A549 (cell line): ENCODE measurements around the gene EPN2. TPM values are rescaled to one million over a fixed set of nuclear protein-coding genes. Genes with fewer than 3 reads are reported as not detected.

Experiments used
- ATAC-seq, 2 experiments: fragments of 200-7000 bp in 1 of 2; fragments of >200 bp in 1 of 2; cut with Nextera tagmentation in 1 of 2; cut with Tn5 transposase in 1 of 2; 3 replicates each; pipeline versions ENCODE4 v1.8.0 to v1.9.1; 2018 to 2020; ENCODE audit warnings: mild to moderate bottlenecking in 1 of 2, moderate library complexity in 1 of 2
- CTCF ChIA-PET: fragments of 300-600 bp; sonication (Branson Sonifier 250); formaldehyde crosslinking; extraction: SDS; loops from one replicate; lab custom pipeline; 2021; ENCODE audit warnings: antibody characterized with exemption, inconsistent platforms; lab: Yijun Ruan, JAX
- POLR2A ChIA-PET: fragments of 350-600 bp; formaldehyde crosslinking; extraction: SDS; loops from one replicate; lab custom pipeline; 2021; ENCODE audit warnings: antibody characterized with exemption, inconsistent platforms; lab: Yijun Ruan, JAX
- DNase-seq, 2 experiments: peaks; one replicate each; pipeline versions ENCODE4 v3.0.0 to v3.0.0-alpha.2; 2011 to 2016; ENCODE audit warnings: low read depth in 1 of 2, low spot score in 1 of 2
- FAIRE-seq: peaks from 2 replicates; lab custom pipeline; 2011; peaks lifted over from hg19 to GRCh38; lab: Jason Lieb, UNC
- H3K27ac ChIP-seq, 2 experiments: fragments of >200 bp; sonication (Bioruptor Twin); formaldehyde crosslinking; 3 replicates each; pipeline ENCODE4 v1.5.1; 2016 to 2017
- H3K4me1 ChIP-seq: fragments of >200 bp; sonication (Bioruptor Twin); formaldehyde crosslinking; 3 replicates; pipeline ENCODE4 v1.6.1; 2016
- H3K4me2 ChIP-seq: fragments of >200 bp; sonication (Bioruptor Twin); formaldehyde crosslinking; 3 replicates; pipeline ENCODE4 v1.6.1; 2016
- H3K4me3 ChIP-seq: fragments of >200 bp; sonication (Bioruptor Twin); formaldehyde crosslinking; 3 replicates; pipeline ENCODE4 v1.5.1; 2016
- H3K9me3 ChIP-seq: fragments of >200 bp; sonication (Bioruptor Twin); formaldehyde crosslinking; 3 replicates; pipeline ENCODE4 v1.6.1; 2016
- CBX8 ChIP-seq: fragments of 200-600 bp; sonication (generic); IDR thresholded peaks from 2 replicates; pipeline ENCODE4 v1.6.1; 2016
- CEBPB ChIP-seq, 2 experiments: fragments of >200 bp in 1 of 2; sonication (Bioruptor Twin) in 1 of 2; formaldehyde crosslinking in 1 of 2; IDR thresholded peaks; 2 replicates each; pipeline ENCODE4 v1.6.1; 2012 to 2016
- CHD4 ChIP-seq: fragments of 200-600 bp; sonication (generic); IDR thresholded peaks from 2 replicates; pipeline ENCODE4 v1.6.1; 2016; ENCODE audit warnings: antibody characterized with exemption, mild to moderate bottlenecking, borderline replicate concordance
- E2F6 ChIP-seq: IDR thresholded peaks from 2 replicates; pipeline ENCODE4 v1.6.1; 2012; ENCODE audit warnings: low read depth, borderline replicate concordance
- EHF ChIP-seq: fragments of 250-450 bp; sonication (Bioruptor Pico); IDR thresholded peaks from 2 replicates; pipeline ENCODE4 v1.5.0; 2020; ENCODE audit warnings: mild to moderate bottlenecking
- EHMT2 ChIP-seq: fragments of 200-600 bp; sonication (generic); IDR thresholded peaks from 2 replicates; pipeline ENCODE4 v1.6.1; 2016; ENCODE audit warnings: antibody characterized with exemption, low read depth, mild to moderate bottlenecking, moderate library complexity
- GATA3 ChIP-seq: IDR thresholded peaks from 2 replicates; pipeline ENCODE4 v1.6.1; 2012; ENCODE audit warnings: borderline replicate concordance
- HOXB5 ChIP-seq: fragments of 250-450 bp; sonication (Bioruptor Pico); IDR thresholded peaks from 2 replicates; pipeline ENCODE4 v1.5.0; 2020; ENCODE audit warnings: mild to moderate bottlenecking, moderate library complexity
- MAFK ChIP-seq: fragments of 450-650 bp; IDR thresholded peaks from 2 replicates; pipeline ENCODE4 v1.6.1; 2014; ENCODE audit not compliant: partially characterized antibody
- MAZ ChIP-seq: fragments of 150-350 bp; IDR thresholded peaks from 2 replicates; pipeline ENCODE4 v1.6.1; 2014; ENCODE audit warnings: antibody characterized with exemption, low read depth, low read length, borderline replicate concordance
- NPAS2 ChIP-seq: fragments of 250-450 bp; sonication (Bioruptor Pico); IDR thresholded peaks from 2 replicates; pipeline ENCODE4 v1.8.0; 2022; ENCODE audit warnings: mild to moderate bottlenecking, moderate library complexity, borderline replicate concordance
- RCOR1 ChIP-seq: fragments of 150-350 bp; IDR thresholded peaks from 2 replicates; pipeline ENCODE4 v1.6.1; 2014; ENCODE audit warnings: antibody characterized with exemption, low read length, low read depth
- SREBF2 ChIP-seq: fragments of 450-650 bp; IDR thresholded peaks from 2 replicates; pipeline ENCODE4 v1.6.1; 2014; ENCODE audit warnings: mild to moderate bottlenecking, moderate library complexity
- TP53 ChIP-seq: fragments of 250-450 bp; sonication (Bioruptor Pico); IDR thresholded peaks from 2 replicates; pipeline ENCODE4 v1.5.0; 2021; ENCODE audit warnings: mild to moderate bottlenecking, moderate library complexity
- WGBS: methylation state at CpG from one replicate; pipeline ENCODE4 v1.1.6; 2017; ENCODE audit errors: missing lambda C conversion rate; 5-methylcytosine and 5-hydroxymethylcytosine counted together
- polyA plus RNA-seq, 4 experiments: library from polyadenylated mRNA; depleted of rRNA in 3 of 4; stranded (reverse); fragments of >200 nt; fragmentation: RNase III in 1 of 4; extraction: RNeasy Plus Mini Kit Qiagen cat#74134 plus additional on column Dnase treatment in 1 of 4; gene quantifications; 2 replicates in 3 of 4; 3 replicates in 1 of 4; pipeline ENCODE4 v1.2.3, GENCODE V29; 2011 to 2017
- TF ChIP-seq, protein P1 (sequence below): fragments of 450-650 bp; IDR thresholded peaks from 2 replicates; pipeline ENCODE4 v1.6.1; 2014; ENCODE audit warnings: antibody characterized with exemption

Gene EPN2
- polyA plus RNA-seq, 2 of the 4 experiments (the other 2 are of a cell fraction), result 32.1 to 33.8 TPM

DNA sequence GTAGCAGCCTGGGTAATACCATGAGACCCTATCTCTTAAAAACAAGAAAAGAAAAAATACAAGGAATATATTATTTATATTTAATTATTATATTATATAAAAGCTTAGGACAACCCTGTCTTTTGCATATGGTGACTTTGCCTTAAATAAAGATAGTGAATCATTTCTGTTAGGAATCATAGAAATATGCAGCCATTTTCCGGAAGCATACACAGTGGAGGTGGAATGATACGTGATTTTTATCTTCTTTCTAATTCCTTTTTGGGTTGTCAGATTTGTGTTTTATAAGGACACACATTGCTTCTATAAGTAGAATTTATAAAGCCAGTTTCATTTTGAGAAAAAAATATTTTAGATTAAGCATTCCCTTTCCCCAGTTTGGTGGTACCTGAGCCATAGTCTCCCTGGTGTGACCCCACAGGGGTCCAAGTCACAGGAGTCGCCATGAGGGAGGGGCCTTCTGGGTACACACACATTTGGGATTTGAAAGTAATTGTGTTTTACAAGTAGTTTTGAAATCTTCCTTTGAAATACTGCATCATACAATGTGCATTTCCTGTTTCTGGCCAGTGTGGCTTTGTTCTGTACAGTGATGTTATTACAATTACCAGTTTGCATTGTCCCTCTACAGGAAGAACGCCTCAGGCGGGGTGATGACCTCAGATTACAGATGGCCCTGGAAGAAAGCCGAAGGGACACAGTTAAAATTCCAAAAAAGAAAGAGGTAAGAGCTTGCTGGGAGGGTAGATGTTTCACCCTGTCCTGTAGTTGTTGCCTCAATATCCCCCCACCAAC, 74.5 kb downstream of the EPN2 start:
- POLR2A ChIA-PET, result no interaction called here
- ATAC-seq (no peak), FAIRE-seq (no peak), DNase-seq (no peak)
- no peaks in the 10 kb centered on the region for H3K9me3 ChIP-seq
- no peaks in the 10 kb centered on the region for H3K4me1 ChIP-seq
- WGBS, result 93% methylated on average over 6 of the region's 6 CpGs
- TF ChIP-seq CEBPB (IDR thresholded peaks at IDR 0.05) (no peak), TP53 (CRISPR knock-in tag) (no peak), RCOR1 (no peak), CBX8 (no peak), EHMT2 (no peak), GATA3 (no peak), MAFK (no peak), E2F6 (no peak), MAZ (no peak), HOXB5 (CRISPR knock-in tag) (no peak)
- TF ChIP-seq, protein P1, sequence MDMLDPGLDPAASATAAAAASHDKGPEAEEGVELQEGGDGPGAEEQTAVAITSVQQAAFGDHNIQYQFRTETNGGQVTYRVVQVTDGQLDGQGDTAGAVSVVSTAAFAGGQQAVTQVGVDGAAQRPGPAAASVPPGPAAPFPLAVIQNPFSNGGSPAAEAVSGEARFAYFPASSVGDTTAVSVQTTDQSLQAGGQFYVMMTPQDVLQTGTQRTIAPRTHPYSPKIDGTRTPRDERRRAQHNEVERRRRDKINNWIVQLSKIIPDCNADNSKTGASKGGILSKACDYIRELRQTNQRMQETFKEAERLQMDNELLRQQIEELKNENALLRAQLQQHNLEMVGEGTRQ, result no peak
- CTCF ChIA-PET, result interaction anchor here (1.0 kb wide), 2 partner anchors 12 to 135 kb away, joined by 3 read pairs; no protein-coding TSS in a partner anchor
- H3K4me2 ChIP-seq, result no peak overlapping the region
- H3K4me3 ChIP-seq, result no peak overlapping the region
- no peak overlapping the region for H3K27ac ChIP-seq

DNA sequence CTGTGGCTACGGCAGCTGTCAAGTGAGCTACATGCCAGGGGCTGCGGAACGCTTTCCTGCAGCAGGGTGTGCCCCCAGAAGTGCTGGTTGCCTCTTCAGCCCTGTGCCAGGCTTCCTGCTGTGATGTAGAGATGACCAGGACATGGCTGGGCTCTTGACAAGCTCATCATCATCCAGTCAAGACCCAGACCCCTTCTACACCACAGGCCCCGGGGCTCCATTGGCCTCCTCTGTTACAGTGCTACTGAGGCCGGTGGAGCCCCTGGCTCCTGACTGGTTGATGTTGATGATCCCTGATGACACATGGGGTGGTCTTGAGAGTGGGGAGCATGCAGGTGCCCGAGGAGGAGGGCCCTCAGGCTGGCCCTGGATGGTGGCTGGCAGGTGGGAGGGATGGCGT, 75.2 kb downstream of the EPN2 start:
- ChIA-PET CTCF (interaction anchor here (1.4 kb wide), 1 partner anchor 13 kb away, joined by 3 read pairs; no protein-coding TSS in a partner anchor), POLR2A (no interaction called here)
- no peak overlapping the region for H3K4me2 ChIP-seq
- WGBS, result 94% methylated on average over 6 of the region's 7 CpGs
- FAIRE-seq (no peak), ATAC-seq (no peak), DNase-seq (no peak)
- H3K4me3 ChIP-seq, result no peak overlapping the region
- H3K9me3 ChIP-seq, result no peaks in the 10 kb centered on the region
- 0 out of 3 replicates have a peak, but pooled peaks cover 5% of the 10 kb centered on the region for H3K4me1 ChIP-seq
- H3K27ac ChIP-seq, result no peak overlapping the region
- TF ChIP-seq NPAS2 (CRISPR knock-in tag) (no peak), SREBF2 (no peak), CHD4 (no peak)

DNA sequence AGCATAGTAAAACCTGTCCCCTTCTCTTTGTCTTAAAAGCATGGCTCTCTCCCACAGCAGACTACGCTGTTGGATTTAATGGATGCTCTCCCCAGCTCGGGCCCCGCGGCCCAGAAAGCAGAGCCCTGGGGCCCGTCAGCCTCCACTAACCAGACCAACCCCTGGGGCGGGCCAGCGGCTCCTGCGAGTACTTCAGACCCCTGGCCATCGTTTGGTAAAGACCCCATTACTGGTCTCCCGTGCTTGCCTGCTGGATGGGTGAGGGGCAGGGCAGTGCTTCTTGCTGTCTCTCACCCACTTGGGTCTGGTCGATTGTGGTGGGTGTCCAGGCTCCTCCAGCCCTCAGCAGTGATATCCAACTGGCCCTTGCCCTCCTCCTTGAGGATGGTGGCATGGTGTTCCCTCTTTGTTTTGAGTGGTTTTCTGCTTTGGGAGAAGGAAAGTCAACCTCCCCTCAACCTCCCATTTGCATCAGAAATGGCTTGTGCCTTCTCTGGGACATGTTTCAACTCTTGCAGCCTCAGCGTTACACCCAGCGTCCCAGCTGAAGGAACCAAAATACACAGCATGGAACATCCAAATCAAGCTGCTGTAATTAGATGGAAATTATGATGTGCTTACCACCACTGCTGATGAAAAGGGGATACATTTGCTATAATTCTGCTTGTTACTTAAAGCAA, 76.0 kb downstream of the EPN2 start:
- no peak for ATAC-seq
- H3K4me1 ChIP-seq, result 0 out of 3 replicates have a peak, but pooled peaks cover 5% of the 10 kb centered on the region
- H3K27ac ChIP-seq, result no peak overlapping the region
- no peaks in the 10 kb centered on the region for H3K9me3 ChIP-seq
- no peak for DNase-seq
- POLR2A ChIA-PET, result no interaction called here
- CTCF ChIA-PET, result interaction anchor here (1.4 kb wide), 1 partner anchor 14 kb away, joined by 3 read pairs; no protein-coding TSS in a partner anchor
- no peak overlapping the region for H3K4me2 ChIP-seq
- H3K4me3 ChIP-seq, result no peak overlapping the region
- FAIRE-seq, result no peak
- TF ChIP-seq EHF (CRISPR knock-in tag), result no peak
- WGBS, result 92% methylated on average over 13 of the region's 13 CpGs
